ENCODE data around the gene PHGDH.
A peak's percentile ranks its signal among the peaks of the same experiment; 100 is the strongest.

PHGDH gene

GRCh38 chr1:119675349-119676345 lies 36.1 kb upstream of the PHGDH start:
- no peaks in the 10 kb centered on the region for H3K36me3 ChIP-seq (ENCODE audit: insufficient read depth, low read length)
- no peaks in the 10 kb centered on the region for H3K9me3 ChIP-seq (ENCODE audit: low read depth, low read length)
- H3K27ac ChIP-seq = no peak overlapping the region
- peak; percentile 52 for DNase-seq (ENCODE audit: low read depth, low spot score)
- peak overlapping the region; percentile 70 for H3K9ac ChIP-seq (ENCODE audit: insufficient read length)
- no peak for TF ChIP-seq EZH2 (IDR thresholded peaks at IDR 0.05)
- TF ChIP-seq FOXP2 (optimal IDR thresholded peaks at IDR 0.05; ENCODE audit: control extremely low read depth, extremely low read length, insufficient read depth) = no peak
- no peak for TF ChIP-seq POLR2AphosphoS5 (IDR thresholded peaks at IDR 0.05; ENCODE audit: borderline replicate concordance, low read depth, low read length)
- peak overlapping the region; percentile 79 for H3K4me3 ChIP-seq

GRCh38 chr1:119676571-119677206 lies 35.0 kb upstream of the PHGDH start:
- Histone ChIP-seq H3K27ac (no peak overlapping the region), H3K4me3 (no peak overlapping the region), H3K36me3 (ENCODE audit: insufficient read depth, low read length) (no peaks in the 10 kb centered on the region), H3K9me3 (ENCODE audit: low read depth, low read length) (no peaks in the 10 kb centered on the region), H3K9ac (ENCODE audit: insufficient read length) (no peak overlapping the region)
- DNase-seq (ENCODE audit: low read depth, low spot score) = no peak
- TF ChIP-seq POLR2AphosphoS5 (IDR thresholded peaks at IDR 0.05; ENCODE audit: borderline replicate concordance, low read depth, low read length) (no peak), FOXP2 (optimal IDR thresholded peaks at IDR 0.05; ENCODE audit: control extremely low read depth, extremely low read length, insufficient read depth) (no peak), EZH2 (IDR thresholded peaks at IDR 0.05) (no peak)

- no peak overlapping the region for H3K27ac ChIP-seq
Measured at GRCh38 chr1:119679223-119679622, 32.5 kb upstream of the PHGDH start.

GRCh38 chr1:119680193-119680592 lies 31.5 kb upstream of the PHGDH start:
- Histone ChIP-seq H3K36me3 (ENCODE audit: insufficient read depth, low read length) (no peaks in the 10 kb centered on the region), H3K9me3 (ENCODE audit: low read depth, low read length) (no peaks in the 10 kb centered on the region), H3K9ac (ENCODE audit: insufficient read length) (no peak overlapping the region), H3K4me3 (no peak overlapping the region), H3K27ac (no peak overlapping the region)
- no peak for TF ChIP-seq POLR2AphosphoS5 (IDR thresholded peaks at IDR 0.05; ENCODE audit: borderline replicate concordance, low read depth, low read length)
- TF ChIP-seq EZH2 (IDR thresholded peaks at IDR 0.05) = no peak
- TF ChIP-seq FOXP2 (optimal IDR thresholded peaks at IDR 0.05; ENCODE audit: control extremely low read depth, extremely low read length, insufficient read depth) = no peak
- no peak for DNase-seq (ENCODE audit: low read depth, low spot score)

More at GRCh38 chr1:119679223-119679622, 32.5 kb upstream of the PHGDH start:
- Histone ChIP-seq H3K4me3 (no peak overlapping the region), H3K9me3 (ENCODE audit: low read depth, low read length) (no peaks in the 10 kb centered on the region), H3K36me3 (ENCODE audit: insufficient read depth, low read length) (no peaks in the 10 kb centered on the region), H3K9ac (ENCODE audit: insufficient read length) (no peak overlapping the region)
- TF ChIP-seq POLR2AphosphoS5 (IDR thresholded peaks at IDR 0.05; ENCODE audit: borderline replicate concordance, low read depth, low read length) (no peak), EZH2 (IDR thresholded peaks at IDR 0.05) (no peak), FOXP2 (optimal IDR thresholded peaks at IDR 0.05; ENCODE audit: control extremely low read depth, extremely low read length, insufficient read depth) (no peak)
- DNase-seq (ENCODE audit: low read depth, low spot score) = no peak

- no peak overlapping the region for H3K27ac ChIP-seq
- no peak overlapping the region for H3K9ac ChIP-seq (ENCODE audit: insufficient read length)
- TF ChIP-seq POLR2AphosphoS5 (IDR thresholded peaks at IDR 0.05; ENCODE audit: borderline replicate concordance, low read depth, low read length) = no peak
- H3K9me3 ChIP-seq (ENCODE audit: low read depth, low read length) = no peaks in the 10 kb centered on the region
- no peaks in the 10 kb centered on the region for H3K36me3 ChIP-seq (ENCODE audit: insufficient read depth, low read length)
- no peak for DNase-seq (ENCODE audit: low read depth, low spot score)
- H3K4me3 ChIP-seq = no peak overlapping the region
Measured at GRCh38 chr1:119680723-119681122, 31.0 kb upstream of the PHGDH start.

GRCh38 chr1:119681560-119681959 lies 30.2 kb upstream of the PHGDH start:
- no peak overlapping the region for H3K4me3 ChIP-seq
- no peak for DNase-seq (ENCODE audit: low read depth, low spot score)
- no peaks in the 10 kb centered on the region for H3K36me3 ChIP-seq (ENCODE audit: insufficient read depth, low read length)
- no peaks in the 10 kb centered on the region for H3K9me3 ChIP-seq (ENCODE audit: low read depth, low read length)
- TF ChIP-seq EZH2 (IDR thresholded peaks at IDR 0.05) = no peak
- TF ChIP-seq FOXP2 (optimal IDR thresholded peaks at IDR 0.05; ENCODE audit: control extremely low read depth, extremely low read length, insufficient read depth) = no peak
- TF ChIP-seq POLR2AphosphoS5 (IDR thresholded peaks at IDR 0.05; ENCODE audit: borderline replicate concordance, low read depth, low read length) = no peak
- H3K9ac ChIP-seq (ENCODE audit: insufficient read length) = no peak overlapping the region
- H3K27ac ChIP-seq = no peak overlapping the region

GRCh38 chr1:119682141-119682540 lies 29.6 kb upstream of the PHGDH start:
- TF ChIP-seq EZH2 (IDR thresholded peaks at IDR 0.05) (no peak), FOXP2 (optimal IDR thresholded peaks at IDR 0.05; ENCODE audit: control extremely low read depth, extremely low read length, insufficient read depth) (no peak), POLR2AphosphoS5 (IDR thresholded peaks at IDR 0.05; ENCODE audit: borderline replicate concordance, low read depth, low read length) (no peak)
- no peak overlapping the region for H3K4me3 ChIP-seq
- no peaks in the 10 kb centered on the region for H3K36me3 ChIP-seq (ENCODE audit: insufficient read depth, low read length)

GRCh38 chr1:119683893-119684292 lies 27.8 kb upstream of the PHGDH start:
- H3K9me3 ChIP-seq (ENCODE audit: low read depth, low read length) = no peaks in the 10 kb centered on the region

More at GRCh38 chr1:119682141-119682540, 29.6 kb upstream of the PHGDH start:
- Histone ChIP-seq H3K27ac (no peak overlapping the region), H3K9me3 (ENCODE audit: low read depth, low read length) (no peaks in the 10 kb centered on the region), H3K9ac (ENCODE audit: insufficient read length) (no peak overlapping the region)
- DNase-seq (ENCODE audit: low read depth, low spot score) = no peak

More at GRCh38 chr1:119683893-119684292, 27.8 kb upstream of the PHGDH start:
- no peaks in the 10 kb centered on the region for H3K36me3 ChIP-seq (ENCODE audit: insufficient read depth, low read length)
- no peak overlapping the region for H3K4me3 ChIP-seq
- TF ChIP-seq FOXP2 (optimal IDR thresholded peaks at IDR 0.05; ENCODE audit: control extremely low read depth, extremely low read length, insufficient read depth) = no peak
- no peak for TF ChIP-seq POLR2AphosphoS5 (IDR thresholded peaks at IDR 0.05; ENCODE audit: borderline replicate concordance, low read depth, low read length)
- no peak for TF ChIP-seq EZH2 (IDR thresholded peaks at IDR 0.05)
- H3K27ac ChIP-seq = no peak overlapping the region
- no peak overlapping the region for H3K9ac ChIP-seq (ENCODE audit: insufficient read length)
- no peak for DNase-seq (ENCODE audit: low read depth, low spot score)
